ENCODE results near the gene ROBO2. TPM values are rescaled to one million over a fixed set of nuclear protein-coding genes. Genes with fewer than 3 reads are reported as not detected.

Gene ROBO2
- total RNA-seq, 4 donors from 2014 or later, result 0.30 to 4.3 (median 2.0) TPM

DNA sequence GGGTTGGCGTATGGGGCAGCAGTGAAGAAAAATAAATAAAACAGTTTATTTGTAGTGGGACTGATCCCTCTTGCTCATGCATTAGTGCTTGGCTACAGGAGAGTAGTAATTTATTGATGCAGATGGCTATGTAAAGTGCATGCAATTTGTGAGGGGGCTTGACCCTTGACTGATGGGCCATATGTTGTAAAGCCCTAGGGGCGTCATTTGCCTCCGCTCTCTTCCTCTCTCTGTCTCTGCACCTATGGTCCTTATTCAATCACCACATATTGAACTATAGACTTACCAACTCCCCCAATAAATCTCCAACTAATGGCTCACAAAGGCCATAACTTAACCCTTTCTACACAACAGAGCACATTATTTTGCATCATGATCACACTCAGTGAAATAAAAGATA, 227.7 kb downstream of the ROBO2 start:
- intact Hi-C loops (cut with DNase I; ENCODE audit: low total_unique reads), result loop anchor here (10.0 kb wide), 1 partner anchor 223 kb away; the partner anchor contains the start of gene ROBO2
- WGBS, 2 donors, result 94 to 96% methylated on average over 3 of the region's 3 CpGs
- TF ChIP-seq POLR2A (IDR thresholded peaks at IDR 0.05), result no peak
- TF ChIP-seq, protein P1, sequence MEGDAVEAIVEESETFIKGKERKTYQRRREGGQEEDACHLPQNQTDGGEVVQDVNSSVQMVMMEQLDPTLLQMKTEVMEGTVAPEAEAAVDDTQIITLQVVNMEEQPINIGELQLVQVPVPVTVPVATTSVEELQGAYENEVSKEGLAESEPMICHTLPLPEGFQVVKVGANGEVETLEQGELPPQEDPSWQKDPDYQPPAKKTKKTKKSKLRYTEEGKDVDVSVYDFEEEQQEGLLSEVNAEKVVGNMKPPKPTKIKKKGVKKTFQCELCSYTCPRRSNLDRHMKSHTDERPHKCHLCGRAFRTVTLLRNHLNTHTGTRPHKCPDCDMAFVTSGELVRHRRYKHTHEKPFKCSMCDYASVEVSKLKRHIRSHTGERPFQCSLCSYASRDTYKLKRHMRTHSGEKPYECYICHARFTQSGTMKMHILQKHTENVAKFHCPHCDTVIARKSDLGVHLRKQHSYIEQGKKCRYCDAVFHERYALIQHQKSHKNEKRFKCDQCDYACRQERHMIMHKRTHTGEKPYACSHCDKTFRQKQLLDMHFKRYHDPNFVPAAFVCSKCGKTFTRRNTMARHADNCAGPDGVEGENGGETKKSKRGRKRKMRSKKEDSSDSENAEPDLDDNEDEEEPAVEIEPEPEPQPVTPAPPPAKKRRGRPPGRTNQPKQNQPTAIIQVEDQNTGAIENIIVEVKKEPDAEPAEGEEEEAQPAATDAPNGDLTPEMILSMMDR (IDR thresholded peaks at IDR 0.05), result no peak
- DNase-seq (ENCODE audit: low spot score in 2 of 2), result no peak
- H3K4me3 ChIP-seq (ENCODE audit: low read depth, poor library complexity, severe bottlenecking), result no peak overlapping the region

DNA sequence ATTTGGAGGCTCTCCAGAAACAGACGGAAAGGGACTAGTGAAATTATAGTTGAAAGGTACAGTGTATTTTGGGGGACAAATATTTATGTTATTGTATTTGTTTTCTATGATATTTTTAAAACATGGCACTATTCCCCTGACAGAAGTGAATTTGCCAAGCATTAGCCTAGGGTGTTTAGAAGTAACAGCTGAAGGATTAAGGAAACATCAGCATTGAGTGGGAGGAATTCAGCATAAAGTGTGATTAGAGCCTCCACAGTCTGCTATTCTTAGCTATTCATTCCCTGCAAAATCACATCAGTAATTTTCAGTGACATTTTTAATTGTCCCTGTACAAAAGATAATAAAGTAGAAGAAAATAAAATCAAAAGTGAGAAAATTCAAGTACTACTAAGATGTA, 231.4 kb downstream of the ROBO2 start:
- no peak for DNase-seq (ENCODE audit: low spot score in 2 of 2)
- intact Hi-C loops (cut with DNase I; ENCODE audit: low total_unique reads), result no loop called here
- whole genome bisulfite sequencing, 2 donors, result 92 to 94% methylated on average over 1 of the region's 1 CpG
- no peak for TF ChIP-seq POLR2A (IDR thresholded peaks at IDR 0.05)
- TF ChIP-seq, protein P1 (IDR thresholded peaks at IDR 0.05), result no peak
- H3K4me3 ChIP-seq (ENCODE audit: low read depth, poor library complexity, severe bottlenecking), result no peak overlapping the region

DNA sequence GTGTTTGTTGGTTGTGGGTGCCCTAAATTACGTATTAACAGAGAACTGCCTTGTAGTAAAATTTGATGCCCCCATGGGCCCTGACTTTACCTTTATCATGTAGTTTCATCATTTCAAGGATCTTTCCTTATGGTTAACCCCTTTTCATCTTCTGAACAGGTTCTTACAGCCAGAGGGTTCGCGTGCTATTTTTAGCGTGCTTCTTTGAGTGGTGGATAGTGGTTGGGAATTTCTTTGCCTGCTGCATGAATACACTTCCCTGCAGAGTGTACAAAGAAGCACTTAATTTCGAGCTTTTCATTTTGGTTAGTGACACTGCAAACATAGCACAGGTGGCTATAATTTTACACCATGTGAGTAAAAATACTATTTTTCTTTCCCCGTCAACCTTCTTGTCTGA, 231.8 kb downstream of the ROBO2 start:
- no peak for DNase-seq (ENCODE audit: low spot score in 2 of 2)

DNA sequence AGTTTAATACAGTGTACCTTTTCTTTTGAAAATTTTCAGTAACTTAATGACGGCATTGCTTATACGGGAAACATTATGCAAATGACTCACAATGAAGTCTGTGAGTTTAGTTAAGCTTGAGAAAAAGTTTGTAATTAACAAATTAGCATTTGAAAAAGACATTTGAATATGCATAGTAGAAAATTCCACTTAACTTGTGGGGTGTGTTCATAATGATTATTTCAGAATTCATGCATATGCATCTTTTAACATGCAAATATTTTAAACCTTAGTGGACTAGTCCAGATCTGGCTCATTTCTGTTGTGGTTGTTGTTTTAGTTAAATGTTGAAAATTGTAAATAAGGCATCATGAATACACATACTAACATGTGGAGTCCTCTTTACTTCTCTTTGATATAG, 239.4 kb downstream of the ROBO2 start:
- H3K4me3 ChIP-seq (ENCODE audit: low read depth, poor library complexity, severe bottlenecking), result no peak overlapping the region
- intact Hi-C loops (cut with DNase I; ENCODE audit: low total_unique reads), result no loop called here
- no peak for TF ChIP-seq POLR2A (IDR thresholded peaks at IDR 0.05)
- TF ChIP-seq, protein P1 (IDR thresholded peaks at IDR 0.05), result no peak
- no peak for DNase-seq (ENCODE audit: low spot score in 2 of 2)
- WGBS, 2 donors, result 85 to 90% methylated on average over 2 of the region's 2 CpGs

More for the DNA sequence above, 231.8 kb downstream of the ROBO2 start:
- intact Hi-C loops (cut with DNase I; ENCODE audit: low total_unique reads), result no loop called here
- no peak overlapping the region for H3K4me3 ChIP-seq (ENCODE audit: low read depth, poor library complexity, severe bottlenecking)
- TF ChIP-seq POLR2A (IDR thresholded peaks at IDR 0.05), result no peak
- TF ChIP-seq, protein P1 (IDR thresholded peaks at IDR 0.05), result no peak
- WGBS, 2 donors, result 82 to 84% methylated on average over 6 of the region's 6 CpGs

DNA sequence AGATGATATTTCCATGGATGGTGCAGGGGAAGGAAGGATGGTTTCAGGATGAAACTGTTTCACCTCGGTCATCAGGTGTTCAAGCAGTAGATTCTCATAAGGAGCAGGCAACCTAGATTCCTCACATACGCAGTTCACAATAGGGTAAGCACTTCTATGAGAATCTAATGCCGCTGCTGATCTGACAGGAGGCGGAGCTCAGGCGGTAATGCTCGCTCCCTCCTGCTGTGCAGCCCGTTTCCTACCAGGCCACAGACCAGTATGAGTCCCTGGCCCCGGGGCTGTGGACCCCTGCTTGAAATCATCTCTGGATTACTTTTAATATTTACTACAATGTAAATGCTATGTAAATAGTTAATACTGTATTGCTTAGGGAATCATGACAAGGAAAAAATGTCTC, 241.8 kb downstream of the ROBO2 start:
- TF ChIP-seq, protein P1 (IDR thresholded peaks at IDR 0.05), result no peak
- no peak for TF ChIP-seq POLR2A (IDR thresholded peaks at IDR 0.05)
- no peak overlapping the region for H3K4me3 ChIP-seq (ENCODE audit: low read depth, poor library complexity, severe bottlenecking)
- intact Hi-C loops (cut with DNase I; ENCODE audit: low total_unique reads), result loop anchor here (10.0 kb wide), 1 partner anchor 1373 kb away; no protein-coding TSS in a partner anchor
- no peak for DNase-seq (ENCODE audit: low spot score in 2 of 2)
- WGBS, 2 donors, result 75 to 77% methylated on average over 8 of the region's 8 CpGs

DNA sequence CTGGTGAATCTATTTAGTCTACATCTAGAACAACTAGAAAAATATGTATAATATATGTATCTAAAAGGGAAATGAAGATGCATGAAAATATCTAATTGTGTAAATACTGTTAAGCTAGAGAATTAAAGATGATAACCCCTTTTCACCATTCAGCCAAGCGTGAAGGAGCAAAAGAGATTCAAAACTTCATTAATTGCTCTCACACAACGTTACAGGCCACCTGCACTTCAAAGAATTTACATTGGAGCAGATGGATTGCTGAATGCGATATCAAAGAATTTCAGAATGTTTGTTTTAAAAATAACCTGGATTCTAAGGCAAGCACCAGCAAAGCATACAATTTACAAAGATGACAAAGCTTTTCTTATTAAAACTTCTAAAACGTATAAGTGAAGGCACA, 243.2 kb downstream of the ROBO2 start:
- DNase-seq (ENCODE audit: low spot score in 2 of 2), result no peak
- intact Hi-C loops (cut with DNase I; ENCODE audit: low total_unique reads), result loop anchor here (10.0 kb wide), 1 partner anchor 1372 kb away; no protein-coding TSS in a partner anchor
- TF ChIP-seq, protein P1 (IDR thresholded peaks at IDR 0.05), result no peak
- TF ChIP-seq POLR2A (IDR thresholded peaks at IDR 0.05), result no peak
- WGBS, 2 donors, result 75 to 77% methylated on average over 4 of the region's 4 CpGs
- no peak overlapping the region for H3K4me3 ChIP-seq (ENCODE audit: low read depth, poor library complexity, severe bottlenecking)

All from lower leg skin (tissue), 4 donors.